ENCODE results near the gene STARD13.

DNA sequence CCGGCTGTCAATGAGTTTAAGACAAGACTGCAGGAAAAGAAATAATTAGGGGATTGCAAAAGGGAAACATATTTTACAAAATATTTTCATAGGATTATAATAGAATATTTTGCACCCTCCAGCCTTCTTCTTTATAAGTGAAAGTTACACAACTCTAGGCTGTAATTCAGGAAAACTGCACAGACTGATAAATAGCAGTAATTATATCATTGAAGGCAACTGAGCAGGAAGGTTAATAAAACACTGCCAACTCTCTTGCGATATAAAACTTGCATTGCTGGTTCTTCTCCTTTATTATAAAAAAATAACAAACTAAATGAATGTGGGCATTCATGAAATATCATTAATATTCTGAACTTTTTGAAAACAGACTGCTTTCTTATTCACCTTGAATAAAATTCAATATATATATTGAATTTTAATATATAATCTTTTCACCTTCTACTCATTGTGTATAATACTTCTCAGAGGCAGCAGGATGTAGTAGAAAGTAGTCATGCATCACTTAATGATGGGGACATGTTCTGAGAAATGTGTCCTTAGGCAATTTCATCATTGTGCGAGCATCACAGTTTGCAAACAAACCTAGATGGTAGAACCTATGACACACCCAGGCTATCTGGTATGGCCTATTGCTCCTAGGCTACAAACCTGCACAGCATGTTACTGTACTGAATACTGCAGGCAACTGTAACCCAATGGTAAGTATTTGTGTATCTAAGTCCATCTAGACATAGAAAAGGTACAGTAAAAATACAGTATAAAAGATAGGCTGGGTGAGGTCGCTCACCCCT, 24.9 kb upstream of the STARD13 start:
- TF ChIP-seq SIN3A (IDR thresholded peaks at IDR 0.05; ENCODE audit: low read depth), result no peak
- TF ChIP-seq, protein P1, sequence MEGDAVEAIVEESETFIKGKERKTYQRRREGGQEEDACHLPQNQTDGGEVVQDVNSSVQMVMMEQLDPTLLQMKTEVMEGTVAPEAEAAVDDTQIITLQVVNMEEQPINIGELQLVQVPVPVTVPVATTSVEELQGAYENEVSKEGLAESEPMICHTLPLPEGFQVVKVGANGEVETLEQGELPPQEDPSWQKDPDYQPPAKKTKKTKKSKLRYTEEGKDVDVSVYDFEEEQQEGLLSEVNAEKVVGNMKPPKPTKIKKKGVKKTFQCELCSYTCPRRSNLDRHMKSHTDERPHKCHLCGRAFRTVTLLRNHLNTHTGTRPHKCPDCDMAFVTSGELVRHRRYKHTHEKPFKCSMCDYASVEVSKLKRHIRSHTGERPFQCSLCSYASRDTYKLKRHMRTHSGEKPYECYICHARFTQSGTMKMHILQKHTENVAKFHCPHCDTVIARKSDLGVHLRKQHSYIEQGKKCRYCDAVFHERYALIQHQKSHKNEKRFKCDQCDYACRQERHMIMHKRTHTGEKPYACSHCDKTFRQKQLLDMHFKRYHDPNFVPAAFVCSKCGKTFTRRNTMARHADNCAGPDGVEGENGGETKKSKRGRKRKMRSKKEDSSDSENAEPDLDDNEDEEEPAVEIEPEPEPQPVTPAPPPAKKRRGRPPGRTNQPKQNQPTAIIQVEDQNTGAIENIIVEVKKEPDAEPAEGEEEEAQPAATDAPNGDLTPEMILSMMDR (IDR thresholded peaks at IDR 0.05 in 2 of 3, conservative IDR thresholded peaks at IDR 0.05 in 1 of 3; ENCODE audit: borderline replicate concordance in 1 of 3, insufficient read depth in 1 of 3, low read depth in 2 of 3, low read length in 2 of 3), result no peak
